Adipose tissue (tissue), 3 donors: Measurements from ENCODE around the gene CD163. TPM values are rescaled to one million over a fixed set of nuclear protein-coding genes. Genes with fewer than 3 reads are reported as not detected.

ENCODE experiments used
- polyA plus RNA-seq, 3 donors: library from polyadenylated mRNA; stranded (reverse); fragments of 200-250 nt; gene quantifications; one replicate each; pipeline ENCODE4 v1.2.3, GENCODE V29; 2013
- donor health status: healthy with polysubstance abuse.
- donor health status: Bipolar disorder and iron deficiency.
- donor health status: healthy.

CD163 gene
- polyA plus RNA-seq, 3 donors = 48.3 to 211 (median 123) TPM

Other genes with a start within 250 kb of the CD163 start
- gene ACSM4, start 199.7 kb downstream of the CD163 start, polyA plus RNA-seq = not detected
- 1 to 10 TPM in 2 of 3 donors, under 1 TPM in 1; 0.21 to 2.1 (median 1.8) TPM for gene CD163L1, start 59.6 kb downstream of the CD163 start, polyA plus RNA-seq
- not detected for gene APOBEC1, start 162.1 kb upstream of the CD163 start, polyA plus RNA-seq
- under 1 TPM in 2 of 3 donors, not detected in 1; 0.22 to 0.24 TPM for gene GDF3, start 192.0 kb upstream of the CD163 start, polyA plus RNA-seq
- gene DPPA3, start 207.7 kb upstream of the CD163 start, polyA plus RNA-seq = not detected
- not detected for gene CLEC4C, start 243.6 kb upstream of the CD163 start, polyA plus RNA-seq